KBM-7 (cell line): ENCODE data around the gene YTHDF2.
"Not testable (repeated sequence)": the region's sequence is repeated elsewhere in the genome, so short reads cannot be mapped to it uniquely, and the experiment has no call there.

Experiments used
- DNase-seq: peaks from one replicate; pipeline ENCODE4 v3.0.0-alpha.2; 2015
- in situ Hi-C: fragments of 300-500 bp; cut with MboI; formaldehyde crosslinking; loops from 2 replicates; pipeline ENCODE4 v1.14.3; 2020; ENCODE audit warnings: low sequenced_read_pairs, low pct_unique_long_range_greater_than_20kb, mixed read lengths

Gene YTHDF2

GRCh38 chr1:28736450-28737306 is at the start of gene YTHDF2:
Gene YTHDF2 (plus strand): TSS chr1:28736940. CDS start chr1:28737121, 181 bp downstream.
- peak; percentile 98 for DNase-seq
- in situ Hi-C loops, result no loop called here

- DNase-seq, in situ Hi-C loops: not testable (repeated sequence)
Measured at GRCh38 chr1:28691627-28692026, 45.1 kb upstream of the YTHDF2 start.

GRCh38 chr1:28703629-28704028 is 33.1 kb upstream of the YTHDF2 start:
- no peak for DNase-seq
- in situ Hi-C loops, result no loop called here

DNA sequence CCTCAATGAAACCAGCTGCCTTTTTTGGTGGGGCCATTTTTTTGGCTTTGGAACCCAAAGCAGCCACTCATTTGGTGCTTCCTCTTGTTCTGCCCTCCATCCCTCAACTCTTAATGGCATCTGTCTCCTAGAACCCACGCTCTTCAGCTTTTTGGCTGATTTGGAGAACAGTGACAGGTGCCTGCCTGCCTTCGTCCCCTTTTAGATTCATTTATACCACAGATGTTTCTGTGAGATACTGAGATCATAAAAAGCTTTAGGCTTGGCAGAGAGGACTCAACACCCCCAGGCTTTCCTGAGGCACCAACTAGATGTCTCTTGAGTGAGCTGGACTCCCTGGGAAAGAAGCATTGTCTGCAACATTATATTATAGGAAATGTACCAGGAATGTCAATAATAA is 20.4 kb upstream of the YTHDF2 start:
- peak; percentile 14 for DNase-seq
- in situ Hi-C loops, result no loop called here

GRCh38 chr1:28718166-28718565 is 18.6 kb upstream of the YTHDF2 start:
- in situ Hi-C loops, result no loop called here
- DNase-seq, result no peak

DNA sequence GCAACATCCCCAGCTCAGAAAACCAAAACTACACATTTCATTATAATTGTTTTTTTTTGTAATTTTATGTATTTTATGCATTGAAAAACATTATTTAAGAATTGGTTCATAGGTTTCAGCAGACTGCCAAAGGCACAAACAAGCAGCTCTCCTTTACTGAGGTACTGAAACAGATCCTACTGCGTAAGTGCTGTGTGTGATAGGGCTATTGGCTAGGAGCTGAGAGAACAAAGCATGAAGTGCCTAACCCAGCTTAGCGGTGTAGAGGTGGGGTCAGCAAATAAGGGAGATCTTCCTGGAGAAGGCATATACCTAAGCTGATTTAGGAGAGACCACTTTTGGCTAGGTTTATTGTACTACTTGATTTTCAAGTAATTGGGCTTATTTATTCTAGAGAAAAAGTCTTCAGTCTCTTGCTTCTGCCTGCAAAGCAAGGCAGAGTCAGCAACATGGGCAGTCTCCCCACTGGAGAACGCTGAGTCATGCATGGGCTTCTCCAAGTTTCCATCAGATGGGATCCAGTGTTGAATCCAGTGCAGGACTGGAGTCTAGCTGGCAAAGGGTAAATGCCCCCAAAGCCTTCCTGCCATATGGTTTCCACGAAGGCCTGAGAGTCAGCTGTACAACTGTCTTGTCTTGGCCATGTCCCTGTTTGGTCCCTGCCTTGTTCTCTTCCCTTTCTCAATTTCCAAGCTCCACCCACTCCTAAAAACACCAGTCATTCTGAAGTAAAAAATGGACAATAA is 18.0 kb upstream of the YTHDF2 start:
- no peak for DNase-seq
- in situ Hi-C loops, result no loop called here

DNA sequence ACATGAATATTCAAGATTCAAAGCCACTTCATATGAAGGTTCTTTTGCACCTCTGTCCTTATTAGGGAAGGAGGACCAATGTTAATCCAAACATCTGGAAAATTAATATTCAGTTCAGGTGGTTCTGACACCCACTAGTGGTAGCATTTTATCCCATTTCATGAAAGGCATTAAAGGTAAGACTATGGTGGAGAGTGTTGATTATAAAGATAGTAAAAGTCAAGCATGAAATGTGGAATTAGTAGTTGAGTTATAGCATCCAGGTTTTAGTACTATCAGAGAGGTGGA is 17.5 kb upstream of the YTHDF2 start:
- peak; percentile 16 for DNase-seq
- in situ Hi-C loops, result no loop called here

GRCh38 chr1:28720376-28720775 is 16.4 kb upstream of the YTHDF2 start:
- in situ Hi-C loops, result no loop called here

GRCh38 chr1:28721927-28722326 is 14.8 kb upstream of the YTHDF2 start:
- DNase-seq, in situ Hi-C loops: not testable (repeated sequence)

More at GRCh38 chr1:28720376-28720775, 16.4 kb upstream of the YTHDF2 start:
- DNase-seq, result no peak

DNA sequence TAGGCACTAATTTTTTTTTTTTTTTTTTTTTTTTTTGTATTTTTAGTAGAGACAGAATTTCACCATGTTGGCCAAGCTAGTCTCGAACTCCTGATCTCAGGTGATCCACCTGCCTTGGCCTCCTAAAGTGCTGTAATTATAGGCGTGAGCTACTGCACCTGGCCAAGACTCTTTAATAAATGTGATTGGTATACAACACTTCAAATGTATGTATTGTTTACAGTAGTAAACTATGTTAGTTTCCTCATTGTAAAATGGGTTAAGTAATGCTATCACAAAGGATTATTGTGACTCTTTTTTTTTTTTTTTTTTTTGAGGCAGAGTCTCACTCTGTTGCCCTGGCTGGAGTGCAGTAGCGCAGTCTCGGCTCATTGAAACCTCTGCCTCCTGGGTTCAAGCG is 11.4 kb upstream of the YTHDF2 start:
- in situ Hi-C loops, DNase-seq: not testable (repeated sequence)

DNA sequence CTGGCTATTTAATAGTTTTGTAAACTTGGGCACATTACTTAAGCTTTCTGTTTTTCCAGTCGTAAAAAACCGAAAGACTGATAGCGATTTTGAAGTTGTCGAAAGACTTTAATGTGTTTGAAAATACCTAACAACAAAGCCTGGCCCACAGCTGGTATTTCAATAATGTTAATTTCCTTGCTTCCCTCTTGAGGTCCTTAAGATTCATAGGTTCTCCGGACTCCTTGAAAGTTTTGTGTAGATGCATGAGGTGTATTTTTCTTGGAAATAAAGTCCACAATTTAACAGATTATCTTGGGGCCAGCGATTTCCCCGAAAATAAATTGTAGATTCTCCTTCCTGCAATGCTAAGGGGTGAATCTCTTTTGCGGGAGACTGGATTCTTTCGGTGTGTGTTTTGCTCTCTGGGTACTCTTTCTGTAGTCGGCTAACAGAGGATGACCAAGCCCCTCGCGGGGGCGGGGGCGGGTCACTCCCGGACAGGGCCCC is 735 bp upstream of the YTHDF2 start:
- DNase-seq, result no peak
- in situ Hi-C loops, result no loop called here

GRCh38 chr1:28737307-28738132 is 780 bp downstream of the YTHDF2 start:
- DNase-seq, result peak; percentile 45
- in situ Hi-C loops, result no loop called here

GRCh38 chr1:28740118-28740517 is 3.4 kb downstream of the YTHDF2 start:
- in situ Hi-C loops, result no loop called here
- no peak for DNase-seq

DNA sequence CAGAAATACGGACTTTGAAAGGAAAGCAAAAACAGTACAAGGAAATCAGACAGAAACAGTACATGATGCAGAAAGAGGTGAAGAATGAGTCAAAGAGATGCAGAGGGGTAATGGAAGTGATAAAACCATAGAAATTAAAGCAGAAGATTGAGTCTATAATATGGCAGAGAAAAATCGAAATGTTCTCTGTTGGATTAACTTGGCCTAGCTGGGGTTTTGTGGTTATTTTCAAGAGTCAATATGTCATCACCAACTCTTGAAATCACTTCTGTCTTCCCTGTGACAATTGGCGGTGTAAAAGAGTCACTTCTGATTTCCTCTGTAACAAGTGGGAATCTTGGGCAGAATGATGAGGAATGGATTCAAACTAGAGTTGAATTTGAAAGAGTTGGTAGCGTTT is 7.4 kb downstream of the YTHDF2 start:
- in situ Hi-C loops, result no loop called here
- no peak for DNase-seq

GRCh38 chr1:28745653-28746173 is 9.0 kb downstream of the YTHDF2 start:
- no peak for DNase-seq

GRCh38 chr1:28750330-28750729 is 13.6 kb downstream of the YTHDF2 start:
- in situ Hi-C loops, result no loop called here
- DNase-seq, result no peak

More at GRCh38 chr1:28745653-28746173, 9.0 kb downstream of the YTHDF2 start:
- in situ Hi-C loops, result no loop called here

DNA sequence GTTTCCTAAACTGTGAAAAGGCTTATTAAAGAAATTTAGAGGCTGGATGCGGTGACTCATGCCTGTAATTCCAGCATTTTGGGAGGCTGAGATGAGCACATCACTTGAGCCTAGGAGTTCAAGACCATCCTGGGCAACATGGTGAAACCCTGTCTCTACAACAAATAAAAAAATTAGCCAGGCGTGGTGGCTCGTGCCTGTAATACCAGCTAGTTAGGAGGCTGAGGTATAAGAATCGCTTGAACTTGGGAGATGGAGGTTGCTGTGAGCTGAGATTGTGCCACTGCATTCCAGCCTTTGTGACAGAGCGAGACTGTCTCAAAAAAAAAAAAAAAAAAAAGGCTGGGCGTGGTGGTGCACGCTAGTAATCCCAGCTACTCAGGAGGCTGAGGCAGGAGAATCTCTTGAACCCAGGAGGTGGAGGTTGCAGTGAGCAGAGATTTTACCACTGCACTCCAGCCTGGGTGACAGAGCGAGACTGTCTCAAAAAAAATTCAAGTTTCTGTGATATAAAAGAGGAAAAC is 14.1 kb downstream of the YTHDF2 start:
- DNase-seq, in situ Hi-C loops: not testable (repeated sequence)

DNA sequence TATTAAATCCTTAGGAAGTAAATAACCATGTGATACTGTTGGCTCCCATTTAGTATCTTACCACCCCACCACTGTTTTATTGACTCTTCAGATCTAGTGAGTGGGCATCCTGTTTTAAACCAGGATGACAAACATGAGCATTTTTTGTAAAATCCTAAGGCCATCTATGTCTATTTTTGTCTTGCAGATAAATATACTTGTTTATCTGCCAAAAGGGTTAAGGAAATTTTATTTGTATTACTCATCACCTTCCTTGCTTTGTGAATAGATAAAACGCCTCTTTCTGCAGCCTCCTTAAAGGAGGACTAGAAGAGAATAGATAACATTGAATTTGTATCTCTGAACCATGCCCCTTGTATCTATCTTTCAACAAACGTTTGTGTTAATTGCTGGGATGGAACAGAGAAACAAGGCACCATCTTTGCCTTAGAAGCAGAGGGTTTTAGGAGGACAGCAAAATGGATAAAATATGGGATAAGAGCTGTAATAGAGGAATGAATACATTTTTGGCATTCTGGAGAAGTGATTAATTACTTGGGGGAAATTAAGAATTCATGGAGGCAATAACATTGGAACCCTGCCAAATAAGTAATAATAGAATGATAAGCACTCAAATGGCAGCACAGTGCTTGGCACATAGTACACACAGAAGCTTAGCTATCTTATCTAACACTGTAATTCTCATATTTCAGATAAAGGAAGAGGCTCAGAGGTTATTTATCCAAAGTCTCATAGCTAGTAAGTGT is 14.7 kb downstream of the YTHDF2 start:
- DNase-seq, result no peak
- in situ Hi-C loops, result no loop called here
